ENCODE results near the gene OR10Z1.

OR10Z1 gene

GRCh38 chr1:158649052-158649451, 44.0 kb downstream of the OR10Z1 start:
- H3K4me3 Mint-ChIP-seq: no peak overlapping the region
- no peaks in the 10 kb centered on the region for H3K36me3 Mint-ChIP-seq (ENCODE audit: low read depth)

GRCh38 chr1:158652721-158653334, 47.8 kb downstream of the OR10Z1 start:
- H3K36me3 Mint-ChIP-seq (ENCODE audit: low read depth): no peaks in the 10 kb centered on the region
- H3K27ac Mint-ChIP-seq: no peak overlapping the region
- no peaks in the 10 kb centered on the region for H3K9me3 Mint-ChIP-seq
- H3K4me3 Mint-ChIP-seq: no peak overlapping the region
- no peaks in the 10 kb centered on the region for H3K27me3 Mint-ChIP-seq (ENCODE audit: low read depth)
- TF ChIP-seq CTCF (IDR thresholded peaks at IDR 0.05; ENCODE audit: unreplicated experiment in 3 of 3): no peak
- H3K4me1 Mint-ChIP-seq: no peaks in the 10 kb centered on the region

More at GRCh38 chr1:158649052-158649451, 44.0 kb downstream of the OR10Z1 start:
- H3K27ac Mint-ChIP-seq: no peak overlapping the region
- H3K27me3 Mint-ChIP-seq (ENCODE audit: low read depth): no peaks in the 10 kb centered on the region
- H3K9me3 Mint-ChIP-seq: peaks cover 2% of the 10 kb centered on the region
- peak in 1 of 3 experiments; percentile 18 for TF ChIP-seq CTCF (IDR thresholded peaks at IDR 0.05; ENCODE audit: unreplicated experiment in 3 of 3)
- no peaks in the 10 kb centered on the region for H3K4me1 Mint-ChIP-seq

- Mint-ChIP-seq H3K4me1 (no peaks in the 10 kb centered on the region), H3K27me3 (ENCODE audit: low read depth) (no peaks in the 10 kb centered on the region), H3K4me3 (no peak overlapping the region), H3K9me3 (no peaks in the 10 kb centered on the region), H3K27ac (no peak overlapping the region), H3K36me3 (ENCODE audit: low read depth) (no peaks in the 10 kb centered on the region)
- no peak for TF ChIP-seq CTCF (IDR thresholded peaks at IDR 0.05; ENCODE audit: unreplicated experiment in 3 of 3)
Observed at GRCh38 chr1:158654086-158654485, 49.0 kb downstream of the OR10Z1 start.

DNA sequence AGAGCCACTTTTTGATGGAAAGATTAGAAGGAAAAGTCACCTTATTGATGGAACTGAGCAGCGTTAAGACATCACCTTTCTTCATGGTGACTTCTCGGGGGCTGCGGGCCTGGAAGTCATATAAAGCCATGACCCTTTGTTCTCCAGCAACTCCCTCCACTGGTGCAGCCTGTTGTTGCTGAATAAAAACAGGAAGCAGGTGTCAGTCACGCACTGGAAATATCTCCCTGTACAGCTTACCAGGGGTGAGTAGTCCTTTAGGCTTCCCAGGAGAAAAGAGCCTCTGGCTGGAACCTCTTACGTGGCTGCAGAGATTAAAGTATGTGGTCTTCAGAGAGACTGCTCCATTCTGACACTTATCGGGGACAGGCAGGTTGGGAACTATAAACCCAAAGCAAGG, 49.5 kb downstream of the OR10Z1 start:
- no peak for TF ChIP-seq CTCF (IDR thresholded peaks at IDR 0.05; ENCODE audit: unreplicated experiment in 3 of 3)
- no peak overlapping the region for H3K27ac Mint-ChIP-seq
- H3K27me3 Mint-ChIP-seq (ENCODE audit: low read depth): no peaks in the 10 kb centered on the region
- no peaks in the 10 kb centered on the region for H3K36me3 Mint-ChIP-seq (ENCODE audit: low read depth)
- H3K9me3 Mint-ChIP-seq: no peaks in the 10 kb centered on the region
- H3K4me3 Mint-ChIP-seq: no peak overlapping the region
- no peaks in the 10 kb centered on the region for H3K4me1 Mint-ChIP-seq

Data from nephron (organoid).